OCI-LY7 (cell line): ENCODE data around the gene CNKSR3.

Experiments used
- CTCF ChIP-seq: fragments of 200-600 bp; sonication (generic); conservative IDR thresholded peaks from 2 replicates; pipeline ENCODE4 v1.5.1; 2014; ENCODE audit warnings: mild to moderate bottlenecking, antibody characterized with exemption, low read length, moderate library complexity, mixed read lengths
- EZH2phosphoT487 ChIP-seq: fragments of 200-600 bp; sonication (generic); IDR thresholded peaks from 2 replicates; pipeline ENCODE4 v1.6.1; 2018; ENCODE audit warnings: low read depth, borderline replicate concordance, mild to moderate bottlenecking, mixed run types, antibody characterized with exemption, low read length, moderate library complexity, mixed read lengths

GRCh38 chr6:154414021-154414813 lies 96.3 kb downstream of the CNKSR3 start:
- TF ChIP-seq CTCF (no peak), EZH2phosphoT487 (no peak)
